Fibroblast of lung (primary cell): ENCODE data around the gene EXOSC1. TPM values are rescaled to one million over a fixed set of nuclear protein-coding genes. Genes with fewer than 3 reads are reported as not detected.
"Not testable (repeated sequence)": the region's sequence is repeated elsewhere in the genome, so short reads cannot be mapped to it uniquely, and the experiment has no call there.

Source experiments
- DNase-seq, 2 donors: peaks; one replicate each; pipeline versions ENCODE4 v3.0.0 to v3.0.0-alpha.2; 2010; ENCODE audit warnings: low read depth in 2 of 2
- H2AFZ ChIP-seq: 2 replicates; pipeline ENCODE4 v1.5.1; 2012; ENCODE audit warnings: low read length, control low read depth, inconsistent platforms
- H3K27ac ChIP-seq: 2 replicates; pipeline ENCODE4 v1.5.1; 2011; ENCODE audit warnings: low read length, control low read depth; ENCODE audit not compliant: insufficient read depth
- H3K27me3 ChIP-seq: 2 replicates; pipeline ENCODE4 v1.5.1; 2011; ENCODE audit warnings: mild to moderate bottlenecking, low read length; ENCODE audit not compliant: control insufficient read depth, insufficient read depth
- H3K36me3 ChIP-seq: 2 replicates; pipeline ENCODE4 v1.5.1; 2011; ENCODE audit warnings: low read length; ENCODE audit not compliant: control insufficient read depth, insufficient read depth
- H3K4me1 ChIP-seq: 2 replicates; pipeline ENCODE4 v1.5.1; 2011; ENCODE audit warnings: low read length; ENCODE audit not compliant: control insufficient read depth, insufficient read depth; ENCODE audit errors: extremely low read depth
- H3K4me2 ChIP-seq: 2 replicates; pipeline ENCODE4 v1.5.1; 2011; ENCODE audit warnings: low read length, control low read depth; ENCODE audit not compliant: insufficient read depth; ENCODE audit errors: extremely low read depth
- H3K4me3 ChIP-seq, 4 experiments: fragments of 200-600 bp in 1 of 4; sonication (generic) in 1 of 4; replicated peaks in 1 of 4; 2 replicates each; pipeline ENCODE4 v1.5.1; 2011 to 2016; ENCODE audit warnings: low read length in 4 of 4, low read depth in 3 of 4, mild to moderate bottlenecking in 3 of 4, control low read depth in 2 of 4, inconsistent platforms in 1 of 4, mixed read lengths in 1 of 4; ENCODE audit not compliant: insufficient read depth in 1 of 4; ENCODE audit errors: control extremely low read depth in 1 of 4
- H3K79me2 ChIP-seq: 2 replicates; pipeline ENCODE4 v1.5.1; 2012; ENCODE audit warnings: mild to moderate bottlenecking, low read length, inconsistent platforms; ENCODE audit not compliant: control insufficient read depth, insufficient read depth
- H3K9ac ChIP-seq: 2 replicates; pipeline ENCODE4 v1.5.1; 2011; ENCODE audit warnings: mild to moderate bottlenecking, low read length, control low read depth; ENCODE audit not compliant: insufficient read depth
- H3K9me3 ChIP-seq: 2 replicates; pipeline ENCODE4 v1.5.1; 2012; ENCODE audit warnings: low read depth, low read length; ENCODE audit not compliant: control insufficient read depth, insufficient read depth
- H4K20me1 ChIP-seq: 2 replicates; pipeline ENCODE4 v1.5.1; 2011; ENCODE audit warnings: low read length; ENCODE audit not compliant: control insufficient read depth, insufficient read depth; ENCODE audit errors: extremely low read depth
- EZH2 ChIP-seq: IDR thresholded peaks from 2 replicates; pipeline ENCODE4 v1.5.1; 2012; ENCODE audit warnings: low read length, control low read depth, mild to moderate bottlenecking; ENCODE audit errors: missing control alignments
- polyA plus RNA-seq, 2 donors: library from polyadenylated mRNA; depleted of rRNA in 1 of 2; stranded (reverse) in 1 of 2; unstranded in 1 of 2; fragments of >200 nt; gene quantifications; 2 replicates each; pipeline ENCODE4 v1.2.1, GENCODE V29; 2011 to 2012; ENCODE audit warnings: missing spikeins in 1 of 2
- total RNA-seq: library from RNA; depleted of rRNA; stranded (reverse); fragments of >200 nt; gene quantifications from 2 replicates; pipeline ENCODE4 v1.2.1, GENCODE V29; 2014
- TF ChIP-seq, protein P1 (sequence below), 2 donors: IDR thresholded peaks in 1 of 2; conservative IDR thresholded peaks in 1 of 2; 1 replicate in 1 of 2; 2 replicates in 1 of 2; pipeline ENCODE4 v1.5.1; 2011 to 2012; ENCODE audit warnings: low read length in 2 of 2, control low read depth in 1 of 2, inconsistent platforms in 1 of 2, low read depth in 1 of 2, mild to moderate bottlenecking in 1 of 2

The EXOSC1 gene
- total and polyA plus RNA-seq, 2 donors (not counting 1 experiment from before 2014, with no cell fraction given), result 32.7 to 39.5 TPM

DNA sequence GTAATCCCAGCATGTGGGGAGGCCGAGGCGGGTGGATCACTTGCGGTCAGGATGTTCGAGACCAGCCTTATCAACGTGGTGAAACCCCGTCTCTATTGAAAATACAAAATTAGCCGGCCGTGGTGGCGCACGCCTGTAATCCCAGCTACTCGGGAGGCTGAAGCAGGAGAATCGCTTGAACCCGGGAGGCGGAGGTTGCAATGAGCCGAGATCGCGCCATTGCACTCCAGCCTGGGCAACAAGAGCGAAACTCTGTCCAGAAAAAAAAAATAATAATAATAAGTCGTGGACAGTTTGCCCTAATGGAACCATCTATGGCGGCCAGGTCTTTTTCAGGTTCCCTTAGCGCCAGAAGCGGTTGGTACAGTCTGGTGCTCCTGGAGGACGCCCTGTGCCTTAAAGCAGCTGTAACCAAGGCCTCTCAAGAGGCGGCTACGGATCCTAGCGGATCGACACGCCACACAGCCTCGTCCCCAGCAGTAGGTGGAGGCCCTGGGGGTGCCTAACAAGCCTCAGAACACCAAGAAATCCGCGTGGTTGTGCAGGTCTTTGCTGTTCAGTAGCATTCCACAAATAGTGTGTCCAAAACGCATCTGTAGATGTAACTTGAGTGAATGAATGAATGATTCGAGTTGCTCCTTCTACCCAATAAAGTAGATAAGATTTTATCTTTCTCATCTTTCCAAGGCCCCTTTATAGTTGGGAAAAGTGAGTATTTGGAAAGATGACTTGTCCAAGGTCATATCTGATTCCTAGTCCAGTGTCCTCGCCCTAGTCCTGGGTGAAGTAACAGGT is 18.8 kb downstream of the EXOSC1 start:
- Histone ChIP-seq H2AFZ (no peak overlapping the region), H3K79me2 (peaks cover 47% of the 10 kb centered on the region), H3K4me3 (peak overlapping the region; percentile 44 to 93 (median 82)), H3K9ac (peak overlapping the region; percentile 82), H3K9me3 (no peaks in the 10 kb centered on the region), H3K4me2 (peak overlapping the region; percentile 99), H3K4me1 (peaks cover 14% of the 10 kb centered on the region), H3K27ac (peak overlapping the region; percentile 76), H3K27me3 (no peaks in the 10 kb centered on the region), H3K36me3 (peaks cover 15% of the 10 kb centered on the region), H4K20me1 (no peaks in the 10 kb centered on the region)
- no peak for TF ChIP-seq EZH2
- TF ChIP-seq, protein P1, sequence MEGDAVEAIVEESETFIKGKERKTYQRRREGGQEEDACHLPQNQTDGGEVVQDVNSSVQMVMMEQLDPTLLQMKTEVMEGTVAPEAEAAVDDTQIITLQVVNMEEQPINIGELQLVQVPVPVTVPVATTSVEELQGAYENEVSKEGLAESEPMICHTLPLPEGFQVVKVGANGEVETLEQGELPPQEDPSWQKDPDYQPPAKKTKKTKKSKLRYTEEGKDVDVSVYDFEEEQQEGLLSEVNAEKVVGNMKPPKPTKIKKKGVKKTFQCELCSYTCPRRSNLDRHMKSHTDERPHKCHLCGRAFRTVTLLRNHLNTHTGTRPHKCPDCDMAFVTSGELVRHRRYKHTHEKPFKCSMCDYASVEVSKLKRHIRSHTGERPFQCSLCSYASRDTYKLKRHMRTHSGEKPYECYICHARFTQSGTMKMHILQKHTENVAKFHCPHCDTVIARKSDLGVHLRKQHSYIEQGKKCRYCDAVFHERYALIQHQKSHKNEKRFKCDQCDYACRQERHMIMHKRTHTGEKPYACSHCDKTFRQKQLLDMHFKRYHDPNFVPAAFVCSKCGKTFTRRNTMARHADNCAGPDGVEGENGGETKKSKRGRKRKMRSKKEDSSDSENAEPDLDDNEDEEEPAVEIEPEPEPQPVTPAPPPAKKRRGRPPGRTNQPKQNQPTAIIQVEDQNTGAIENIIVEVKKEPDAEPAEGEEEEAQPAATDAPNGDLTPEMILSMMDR (conservative IDR thresholded peaks at IDR 0.05 in 1 of 2, IDR thresholded peaks at IDR 0.05 in 1 of 2; ENCODE audit: low read depth in 1 of 2, low read length in 2 of 2), result no peak
- peak in 1 of 2 donors; percentile 20 for DNase-seq

- Histone ChIP-seq H4K20me1 (no peaks in the 10 kb centered on the region), H3K79me2 (peaks cover 45% of the 10 kb centered on the region), H3K27ac (peak within 1 kb of the TSS; percentile 85), H3K4me2 (peak within 1 kb of the TSS; percentile 99), H3K27me3 (no peaks in the 10 kb centered on the region), H3K9ac (peak within 1 kb of the TSS; percentile 82), H3K9me3 (no peaks in the 10 kb centered on the region), H3K36me3 (peaks cover 10% of the 10 kb centered on the region), H3K4me1 (peaks cover 14% of the 10 kb centered on the region), H3K4me3 (peak within 1 kb of the TSS; percentile 73 to 93 (median 82)), H2AFZ (peak within 1 kb of the TSS; percentile 66)
- TF ChIP-seq, protein P1 (conservative IDR thresholded peaks at IDR 0.05 in 1 of 2, IDR thresholded peaks at IDR 0.05 in 1 of 2; ENCODE audit: low read depth in 1 of 2, low read length in 2 of 2), result peak; percentile 51 to 53
- no peak for TF ChIP-seq EZH2
- peak; percentile 91 to 96 for DNase-seq
Measured at GRCh38 chr10:97425964-97426775, 19.6 kb downstream of the EXOSC1 start, which contains the start of gene PGAM1. Gene PGAM1 (plus strand): TSS chr10:97426191. CDS start chr10:97426308, 117 bp downstream.

GRCh38 chr10:97423757-97424098 is 22.1 kb downstream of the EXOSC1 start:
- H3K27me3 ChIP-seq, H3K27ac ChIP-seq: not testable (repeated sequence)

More at GRCh38 chr10:97423757-97424098, 22.1 kb downstream of the EXOSC1 start:
- H3K79me2 ChIP-seq, result peaks cover 25% of the 10 kb centered on the region
- H3K9ac ChIP-seq, H4K20me1 ChIP-seq, DNase-seq, H3K4me2 ChIP-seq, H3K4me3 ChIP-seq, H2AFZ ChIP-seq, H3K36me3 ChIP-seq, H3K9me3 ChIP-seq: not testable (repeated sequence)
- H3K4me1 ChIP-seq, result peaks cover 13% of the 10 kb centered on the region
